Naive B cell (primary cell): ENCODE results near the gene GOLGA6L2. TPM values are rescaled to one million over a fixed set of nuclear protein-coding genes. Genes with fewer than 3 reads are reported as not detected.
"Not testable (repeated sequence)": the region's sequence is repeated elsewhere in the genome, so short reads cannot be mapped to it uniquely, and the experiment has no call there.

Experiments
- ATAC-seq, 2 donors: fragments of 150-1000 bp; cut with Tn5 transposase; 2 replicates each; pipeline ENCODE4 v1.10.0; 2021; ENCODE audit warnings: low read depth in 2 of 2, mild to moderate bottlenecking in 2 of 2, moderate library complexity in 2 of 2
- DNase-seq: peaks from one replicate; pipeline ENCODE4 v3.0.0; 2022
- H3K27ac Mint-ChIP-seq, 6 donors: one replicate each; pipeline ENCODE4 v1.8.0; 2020 to 2022; ENCODE audit warnings: mild to moderate bottlenecking in 6 of 6, mixed read lengths in 6 of 6, moderate library complexity in 5 of 6, inconsistent platforms in 2 of 6
- H3K27me3 Mint-ChIP-seq, 3 donors: one replicate each; pipeline ENCODE4 v1.8.0; 2021 to 2022; ENCODE audit warnings: mixed read lengths in 3 of 3, mild to moderate bottlenecking in 1 of 3
- H3K36me3 Mint-ChIP-seq, 2 donors: one replicate each; pipeline ENCODE4 v1.8.0; 2020 to 2022; ENCODE audit warnings: mixed read lengths in 2 of 2, inconsistent platforms in 1 of 2, mild to moderate bottlenecking in 1 of 2
- H3K4me1 Mint-ChIP-seq, 3 donors: one replicate each; pipeline ENCODE4 v1.8.0; 2020 to 2022; ENCODE audit warnings: mixed read lengths in 3 of 3, inconsistent platforms in 1 of 3, mild to moderate bottlenecking in 1 of 3, moderate library complexity in 1 of 3
- H3K4me3 Mint-ChIP-seq, 8 donors: one replicate each; pipeline ENCODE4 v1.8.0; 2020 to 2022; ENCODE audit warnings: mild to moderate bottlenecking in 8 of 8, mixed read lengths in 8 of 8, moderate library complexity in 8 of 8, inconsistent platforms in 2 of 8
- H3K9me3 Mint-ChIP-seq, 7 donors: one replicate each; pipeline ENCODE4 v1.8.0; 2020 to 2022; ENCODE audit warnings: mixed read lengths in 7 of 7, mild to moderate bottlenecking in 5 of 7, inconsistent platforms in 2 of 7, moderate library complexity in 1 of 7
- polyA plus RNA-seq, 6 donors: library from polyadenylated mRNA; unstranded; fragments of 300-500 nt; fragmentation: Illumina TruSeq; gene quantifications; one replicate each; pipeline ENCODE4 v1.2.3, GENCODE V29; 2021; ENCODE audit warnings: low read depth in 6 of 6

The GOLGA6L2 gene
- polyA plus RNA-seq, 6 donors from 2014 or later: not detected

DNA sequence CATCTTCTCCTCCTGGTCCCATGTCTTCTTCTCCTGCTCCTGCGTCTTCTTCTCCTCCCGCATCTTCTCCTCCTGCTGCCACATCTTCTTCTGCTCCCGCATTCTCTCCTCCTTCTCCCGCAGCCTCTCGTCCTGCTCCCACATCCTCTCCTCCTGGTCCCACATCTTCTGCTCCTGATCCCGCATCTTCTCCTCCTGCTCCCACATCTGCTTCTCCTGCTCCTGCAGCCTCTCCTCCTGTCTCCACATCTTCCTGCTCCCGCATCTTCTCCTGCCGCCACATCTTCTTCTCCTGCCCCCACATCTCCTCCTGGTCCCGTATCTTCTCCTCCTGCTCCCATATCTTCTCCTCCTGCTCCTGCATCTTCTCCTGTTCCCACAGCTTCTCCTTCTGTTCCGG is 6.4 kb downstream of the GOLGA6L2 start:
- no peak overlapping the region for H3K27ac Mint-ChIP-seq
- ATAC-seq (no peak), DNase-seq (no peak)
- H3K27me3 Mint-ChIP-seq: peaks cover 0 to 10% (median 8%) of the 10 kb centered on the region in 3 donors
- no peaks in the 10 kb centered on the region for H3K4me1 Mint-ChIP-seq
- peaks cover 0 to 2% (median 0%) of the 10 kb centered on the region in 7 donors for H3K9me3 Mint-ChIP-seq
- H3K36me3 Mint-ChIP-seq: no peaks in the 10 kb centered on the region
- H3K4me3 Mint-ChIP-seq: no peak overlapping the region

DNA sequence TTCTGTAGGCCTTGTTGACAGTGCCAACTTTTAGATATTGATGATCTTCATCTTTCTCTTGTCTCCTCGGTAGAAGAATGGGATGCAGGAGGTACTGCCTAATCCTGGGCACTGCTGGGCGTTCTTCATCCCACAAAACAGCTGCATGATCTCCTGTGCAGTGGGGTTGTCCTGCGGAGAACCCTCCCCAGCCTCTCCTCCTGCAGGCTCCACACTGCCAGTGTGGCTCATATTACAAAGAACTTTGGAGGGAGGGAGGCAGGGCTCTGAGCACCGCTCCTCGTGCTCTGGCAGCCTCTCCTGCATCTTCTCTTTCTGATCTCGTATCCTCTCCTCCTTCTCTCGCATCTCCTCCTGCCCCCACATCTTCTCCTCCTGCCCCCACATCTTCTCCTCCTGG is 7.5 kb downstream of the GOLGA6L2 start:
- H3K9me3 Mint-ChIP-seq: peaks cover 0 to 2% (median 0%) of the 10 kb centered on the region in 7 donors
- no peak overlapping the region for H3K4me3 Mint-ChIP-seq
- H3K4me1 Mint-ChIP-seq: no peaks in the 10 kb centered on the region
- peaks cover 0 to 10% (median 8%) of the 10 kb centered on the region in 3 donors for H3K27me3 Mint-ChIP-seq
- H3K36me3 Mint-ChIP-seq: no peaks in the 10 kb centered on the region
- DNase-seq: no peak
- no peak overlapping the region for H3K27ac Mint-ChIP-seq
- no peak for ATAC-seq

DNA sequence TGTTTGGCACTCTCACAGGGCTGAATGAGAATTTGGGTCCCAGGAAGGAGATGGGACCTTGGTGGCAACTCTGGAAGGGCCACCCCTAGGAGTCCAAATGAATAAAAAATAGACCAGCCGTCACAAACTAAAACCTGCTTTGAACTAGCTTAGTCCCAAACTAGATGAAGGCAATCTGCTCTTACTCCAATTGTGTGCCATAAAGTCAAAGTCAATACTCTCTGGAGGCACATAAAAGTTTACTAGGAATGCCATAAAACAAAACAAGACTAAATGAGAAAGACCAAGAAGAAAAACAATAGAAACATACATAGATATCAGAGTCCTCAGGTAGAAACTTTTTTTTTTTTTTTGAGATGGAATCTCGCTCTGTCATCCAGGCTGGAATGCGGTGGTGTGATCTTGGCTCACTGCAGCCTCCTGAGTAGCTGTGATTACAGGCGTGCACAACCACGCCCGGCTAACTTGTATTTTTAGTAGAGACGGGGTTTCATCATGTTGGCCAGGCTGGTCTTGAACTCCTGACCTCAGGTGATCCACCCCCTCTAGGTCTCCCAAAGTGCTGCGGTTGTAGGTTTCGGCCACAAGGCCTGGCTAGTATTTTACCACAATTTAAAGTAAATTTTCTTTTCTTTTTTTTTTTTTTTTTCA is 8.1 kb downstream of the GOLGA6L2 start:
- ATAC-seq (no peak), DNase-seq (no peak)
- H3K4me1 Mint-ChIP-seq: no peaks in the 10 kb centered on the region
- H3K27ac Mint-ChIP-seq: no peak overlapping the region
- H3K36me3 Mint-ChIP-seq: no peaks in the 10 kb centered on the region
- no peak overlapping the region for H3K4me3 Mint-ChIP-seq
- peaks cover 0 to 2% (median 0%) of the 10 kb centered on the region in 7 donors for H3K9me3 Mint-ChIP-seq
- H3K27me3 Mint-ChIP-seq: peaks cover 0 to 10% (median 8%) of the 10 kb centered on the region in 3 donors

DNA sequence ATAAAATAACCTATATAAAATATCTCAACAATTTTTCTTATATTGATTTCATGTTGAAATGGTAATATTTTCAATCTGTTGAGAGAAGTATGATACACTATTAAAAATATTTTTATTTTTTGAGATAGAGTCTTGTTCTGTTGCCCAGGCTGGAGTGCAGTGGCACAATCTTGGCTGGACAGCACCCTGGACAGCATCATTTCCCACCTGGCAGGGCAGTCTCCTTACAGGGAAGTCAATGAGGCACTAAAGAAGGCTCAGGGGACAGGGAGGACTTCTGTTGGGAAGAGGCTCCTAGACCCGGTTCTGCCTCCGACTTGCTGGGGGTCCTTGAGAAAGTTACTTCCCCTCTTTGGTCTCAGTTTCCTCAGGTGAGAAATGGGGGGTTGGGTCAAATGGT is 9.4 kb downstream of the GOLGA6L2 start:
- Mint-ChIP-seq H3K4me1 (no peaks in the 10 kb centered on the region), H3K9me3 (peaks cover 0 to 2% (median 0%) of the 10 kb centered on the region in 7 donors), H3K36me3 (no peaks in the 10 kb centered on the region), H3K27me3 (peaks cover 0 to 8% (median 4%) of the 10 kb centered on the region in 3 donors), H3K27ac (no peak overlapping the region), H3K4me3 (no peak overlapping the region)
- ATAC-seq (no peak), DNase-seq (no peak)

DNA sequence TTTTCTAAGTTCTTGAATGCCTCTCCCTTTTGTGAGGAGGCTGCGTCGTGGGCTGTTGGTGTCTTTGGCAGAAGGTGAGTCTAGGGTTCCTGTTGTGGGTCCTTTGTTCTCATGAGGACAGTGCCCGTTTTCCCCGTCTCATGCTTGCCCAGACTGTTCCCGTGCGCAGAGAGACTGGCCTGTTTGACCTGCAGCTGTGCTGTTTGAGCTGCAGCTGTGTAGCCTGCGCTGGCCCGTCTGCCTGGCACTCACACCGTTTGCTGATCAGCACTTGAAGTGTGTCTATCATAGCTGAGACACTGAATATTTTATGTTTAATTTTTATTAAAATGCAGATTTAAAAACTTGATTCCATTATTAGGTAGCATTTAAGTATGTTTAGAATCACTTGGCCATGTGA is 9.9 kb downstream of the GOLGA6L2 start:
- DNase-seq (no peak), ATAC-seq (no peak)
- Mint-ChIP-seq H3K4me1 (no peaks in the 10 kb centered on the region), H3K36me3 (no peaks in the 10 kb centered on the region), H3K9me3 (no peaks in the 10 kb centered on the region), H3K4me3 (no peak overlapping the region), H3K27me3 (peaks cover 0 to 3% (median 0%) of the 10 kb centered on the region in 3 donors), H3K27ac (no peak overlapping the region)

DNA sequence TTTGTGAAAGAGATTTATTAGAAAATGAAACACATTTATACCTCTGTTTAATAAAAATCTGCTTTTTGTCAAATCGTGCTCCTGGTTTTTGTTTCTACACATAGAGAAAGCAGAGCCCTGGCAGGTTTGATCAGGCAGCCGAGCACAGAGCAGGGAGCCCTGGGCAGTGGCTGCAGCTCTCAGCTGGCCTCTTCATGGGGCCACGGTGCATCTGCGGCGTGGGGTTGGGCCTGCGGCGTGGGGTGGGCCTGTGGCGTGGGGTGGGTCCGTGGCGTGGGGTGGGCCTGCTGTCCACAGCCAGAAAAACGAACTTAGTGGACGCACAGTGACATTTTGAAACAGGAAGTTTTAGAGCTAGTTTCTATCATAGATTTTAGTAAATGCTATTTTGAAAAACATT is 10.6 kb downstream of the GOLGA6L2 start:
- Mint-ChIP-seq H3K4me3 (no peak overlapping the region), H3K27me3 (peaks cover 0 to 3% (median 0%) of the 10 kb centered on the region in 3 donors), H3K9me3 (no peaks in the 10 kb centered on the region), H3K4me1 (no peaks in the 10 kb centered on the region), H3K36me3 (no peaks in the 10 kb centered on the region), H3K27ac (no peak overlapping the region)
- DNase-seq (no peak), ATAC-seq (no peak)

DNA sequence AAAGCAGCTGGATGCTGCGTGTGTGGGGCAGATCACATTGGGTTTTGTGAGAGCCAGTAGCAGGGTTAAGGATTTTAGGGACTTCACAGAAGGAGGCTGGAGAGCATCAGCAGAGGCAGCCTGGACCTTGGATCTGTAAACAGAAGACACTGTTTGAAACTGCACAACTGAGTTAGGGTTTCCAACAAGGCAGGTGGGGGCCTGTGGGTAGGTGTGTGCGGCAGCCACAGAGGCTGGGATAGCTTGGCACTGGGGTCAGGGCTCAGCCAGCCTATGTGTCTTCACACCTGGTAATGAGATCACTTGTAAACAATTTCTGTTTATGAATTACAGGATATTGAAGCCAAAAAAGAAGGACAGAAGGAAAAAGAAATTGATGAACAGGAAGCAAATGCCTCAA is 12.3 kb downstream of the GOLGA6L2 start:
- not testable (repeated sequence) for H3K4me3 Mint-ChIP-seq, H3K27ac Mint-ChIP-seq, H3K4me1 Mint-ChIP-seq

DNA sequence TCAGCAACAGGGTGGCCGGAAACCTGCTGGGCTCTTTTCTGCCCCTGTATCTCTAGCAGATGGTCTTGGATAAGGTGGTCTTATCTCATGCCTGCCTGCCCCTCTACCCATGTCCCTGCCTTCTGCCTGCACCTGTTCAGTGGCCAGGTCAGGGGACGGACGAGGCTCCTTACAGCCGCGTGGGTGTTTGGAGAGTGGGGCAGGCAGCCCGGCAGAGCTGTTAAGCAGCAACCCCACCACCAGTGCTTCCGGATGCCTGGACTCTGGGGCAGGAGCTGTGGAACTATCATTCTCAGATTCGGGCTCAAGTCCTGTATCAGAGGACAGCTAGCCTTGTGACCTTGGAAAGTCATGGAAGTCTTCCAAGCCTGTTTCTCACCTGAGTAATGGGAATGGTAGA is 21.7 kb downstream of the GOLGA6L2 start:
- not testable (repeated sequence) for DNase-seq, H3K36me3 Mint-ChIP-seq, H3K27ac Mint-ChIP-seq, ATAC-seq, H3K9me3 Mint-ChIP-seq, H3K4me1 Mint-ChIP-seq, H3K27me3 Mint-ChIP-seq, H3K4me3 Mint-ChIP-seq

More for the DNA sequence above, 12.3 kb downstream of the GOLGA6L2 start:
- not testable (repeated sequence) for H3K36me3 Mint-ChIP-seq, ATAC-seq, H3K9me3 Mint-ChIP-seq, H3K27me3 Mint-ChIP-seq, DNase-seq

DNA sequence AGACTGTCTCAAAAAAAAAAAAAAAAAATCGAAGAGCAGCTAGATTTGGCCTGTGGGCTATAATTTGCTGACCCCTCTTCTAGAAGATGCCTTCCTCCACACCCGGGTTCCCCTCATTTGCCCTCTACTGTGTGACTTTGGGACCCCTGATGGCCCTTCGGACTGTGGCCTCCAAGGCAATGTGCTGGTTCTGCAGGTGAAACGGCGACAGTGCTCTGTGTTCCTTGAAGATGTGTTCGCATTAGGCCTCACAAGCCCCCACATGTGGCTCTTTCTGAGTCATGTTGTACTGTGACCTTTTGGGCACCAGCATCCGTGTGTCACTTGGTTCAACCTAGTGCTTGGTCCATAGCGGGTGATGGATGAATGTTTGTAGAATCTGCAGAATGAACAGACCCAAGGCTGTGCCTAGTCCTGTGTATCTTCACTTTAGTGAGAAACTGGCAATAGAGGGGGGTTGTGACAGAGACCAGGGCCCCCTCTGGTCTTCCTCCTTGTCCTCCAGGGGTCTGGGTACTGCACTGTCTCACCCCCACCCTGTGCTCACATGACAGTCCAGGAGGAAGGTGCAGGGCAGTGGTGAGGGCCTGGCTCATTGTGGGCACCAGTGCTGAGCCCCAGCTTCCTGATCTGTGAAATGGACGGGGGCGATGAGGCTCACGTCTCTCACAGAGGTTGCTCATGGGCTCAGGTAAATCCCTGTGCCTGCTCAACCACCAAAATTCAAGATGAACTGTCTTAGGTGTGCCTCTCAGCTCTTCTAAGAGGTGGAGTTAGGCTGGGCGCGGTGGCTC is 22.7 kb downstream of the GOLGA6L2 start:
- ATAC-seq (no peak), DNase-seq (no peak)
- H3K27ac Mint-ChIP-seq: no peak overlapping the region
- H3K36me3 Mint-ChIP-seq: no peaks in the 10 kb centered on the region
- H3K4me1 Mint-ChIP-seq: no peaks in the 10 kb centered on the region
- H3K9me3 Mint-ChIP-seq: no peaks in the 10 kb centered on the region
- no peak overlapping the region for H3K4me3 Mint-ChIP-seq
- no peaks in the 10 kb centered on the region for H3K27me3 Mint-ChIP-seq

DNA sequence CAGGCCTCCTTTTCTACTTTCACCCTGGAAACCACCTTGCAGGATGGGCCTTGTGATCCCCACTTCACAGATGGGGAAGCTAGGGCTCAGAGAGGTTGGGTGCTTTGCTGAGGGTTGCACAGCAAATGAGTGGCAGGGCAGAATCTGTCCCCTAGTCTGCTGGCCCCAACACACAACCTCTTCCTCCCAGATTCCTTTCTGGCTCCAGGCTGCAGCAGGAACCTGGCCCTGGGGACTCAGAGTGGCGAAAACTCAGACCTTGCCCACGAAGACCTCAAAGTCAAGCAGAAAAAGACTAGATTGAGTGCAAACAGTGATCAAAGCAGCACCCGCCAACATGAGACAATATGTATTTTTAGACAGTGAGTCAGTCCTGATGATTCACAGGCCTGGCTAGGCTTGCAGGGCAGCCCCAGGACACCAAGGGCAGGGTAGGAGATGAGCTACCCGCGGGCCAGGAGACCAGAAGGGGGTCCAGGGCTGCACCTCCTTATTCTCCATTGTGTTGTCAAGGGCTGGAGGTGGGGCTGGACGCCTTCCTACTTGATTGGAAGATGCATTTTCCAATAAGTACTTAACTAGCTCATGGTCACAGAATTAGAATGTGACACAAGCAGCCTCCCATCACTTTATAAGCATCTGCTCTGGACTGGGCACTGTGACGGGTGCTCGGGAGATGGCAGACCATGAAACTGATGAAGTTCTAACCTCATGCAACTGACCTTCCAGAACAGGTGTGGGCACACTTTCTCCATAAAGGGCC is 23.9 kb downstream of the GOLGA6L2 start:
- Mint-ChIP-seq H3K4me1 (no peaks in the 10 kb centered on the region), H3K36me3 (no peaks in the 10 kb centered on the region), H3K4me3 (no peak overlapping the region), H3K9me3 (no peaks in the 10 kb centered on the region), H3K27me3 (no peaks in the 10 kb centered on the region), H3K27ac (peak overlapping the region in 1 of 6 donors; percentile 76)
- no peak for DNase-seq
- ATAC-seq: no peak

DNA sequence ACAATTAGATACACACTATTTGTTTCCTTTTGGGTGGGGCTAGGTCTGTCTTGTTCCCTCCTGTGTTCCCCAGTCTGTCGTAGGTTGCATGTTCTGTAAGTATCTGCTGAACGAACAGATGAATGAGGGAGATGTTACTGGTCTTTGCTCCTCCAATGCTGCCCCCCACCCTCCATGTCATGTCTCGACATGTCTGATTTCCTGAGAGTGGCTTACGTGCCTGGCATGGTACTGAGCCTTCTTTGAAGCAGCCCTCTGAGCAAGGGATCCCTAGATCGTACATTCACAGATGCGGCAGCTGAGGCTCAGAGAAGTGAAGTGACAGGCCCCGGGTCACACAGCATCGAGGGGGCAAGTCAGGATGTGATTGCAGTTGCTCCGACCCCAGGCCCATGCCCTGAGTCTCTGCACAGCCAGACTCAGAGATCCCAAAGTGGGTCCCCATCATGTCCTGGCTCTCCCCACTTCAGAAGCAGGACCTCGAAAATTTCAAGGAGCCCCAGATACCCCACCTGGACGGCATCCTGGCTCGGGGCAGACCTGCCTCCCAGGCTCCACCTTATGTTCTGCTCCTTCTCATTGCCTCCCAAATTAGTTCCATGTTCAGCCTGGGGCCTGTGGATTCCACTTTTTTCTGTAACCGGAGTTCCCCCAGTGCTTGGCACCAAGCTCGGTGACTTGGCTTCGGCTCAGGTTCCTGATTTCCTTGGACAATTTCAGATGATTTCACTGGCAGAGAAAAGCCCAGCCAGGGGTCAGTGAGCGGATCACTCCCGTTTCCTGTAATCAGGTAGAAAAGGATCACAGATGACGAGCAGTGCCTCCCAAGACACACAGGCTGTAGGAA is 24.7 kb downstream of the GOLGA6L2 start:
- no peak for DNase-seq
- ATAC-seq: no peak
- Mint-ChIP-seq H3K27me3 (no peaks in the 10 kb centered on the region), H3K4me3 (no peak overlapping the region), H3K36me3 (no peaks in the 10 kb centered on the region), H3K27ac (no peak overlapping the region), H3K4me1 (no peaks in the 10 kb centered on the region), H3K9me3 (peaks cover 0 to under 1% (median 0%) of the 10 kb centered on the region in 7 donors)

DNA sequence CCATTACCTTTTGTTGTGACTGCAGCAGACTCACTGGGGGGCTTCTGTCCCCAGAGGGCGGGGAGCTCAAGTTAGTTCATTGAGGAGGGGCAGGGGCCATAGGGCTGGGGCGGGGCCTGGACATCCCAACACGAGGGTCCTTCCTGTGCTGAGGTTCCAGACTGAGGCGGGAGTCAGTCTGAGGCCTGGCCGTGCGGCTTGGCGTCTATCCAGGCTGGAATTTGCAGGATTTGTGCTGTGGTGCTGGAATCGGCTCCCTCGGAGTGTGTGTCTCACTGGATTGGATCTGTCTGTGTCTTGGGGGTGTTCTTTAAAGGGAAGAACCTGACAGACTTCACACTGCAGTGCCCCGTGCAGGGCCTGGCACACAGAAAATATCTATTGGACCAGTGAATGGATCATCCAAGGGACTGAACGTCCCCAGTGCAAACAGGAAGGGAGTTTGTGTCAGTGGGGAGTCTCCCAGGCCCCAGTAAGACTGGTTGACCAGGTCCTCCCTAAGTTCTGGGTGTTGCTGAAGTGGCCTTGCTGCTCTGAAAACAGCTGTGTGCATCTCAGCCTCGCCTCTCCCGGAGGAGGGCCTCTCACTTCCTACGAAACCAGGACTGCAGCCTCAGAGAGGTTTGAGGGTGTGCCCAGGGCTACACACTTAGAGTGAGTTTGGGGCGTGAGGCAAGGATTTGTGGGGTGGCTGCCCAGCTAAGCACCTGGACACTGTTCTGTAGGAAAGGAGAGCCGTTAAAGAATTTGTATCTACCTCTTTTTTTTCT is 26.1 kb downstream of the GOLGA6L2 start:
- peaks cover 0 to 3% (median 0%) of the 10 kb centered on the region in 7 donors for H3K9me3 Mint-ChIP-seq
- ATAC-seq: no peak
- H3K4me1 Mint-ChIP-seq: no peaks in the 10 kb centered on the region
- no peak for DNase-seq
- H3K27ac Mint-ChIP-seq: no peak overlapping the region
- no peak overlapping the region for H3K4me3 Mint-ChIP-seq
- no peaks in the 10 kb centered on the region for H3K27me3 Mint-ChIP-seq
- no peaks in the 10 kb centered on the region for H3K36me3 Mint-ChIP-seq
